OCI-LY1 (cell line): ENCODE data around the gene PDCD6IP.

Source experiments
- H2AFZ ChIP-seq: fragments of 200-600 bp; sonication (generic), shearing (Covaris generic); 2 replicates; pipeline ENCODE4 v1.6.0; 2014; ENCODE audit warnings: antibody characterized with exemption, mild to moderate bottlenecking, low read length
- H3F3A ChIP-seq: fragments of 200-600 bp; sonication (generic), shearing (Covaris generic); 2 replicates; pipeline ENCODE4 v1.6.0; 2014; ENCODE audit warnings: mild to moderate bottlenecking, antibody characterized with exemption, low read length, moderate library complexity; ENCODE audit not compliant: insufficient read depth
- H3K27ac ChIP-seq: fragments of 200-600 bp; sonication (generic); 2 replicates; pipeline ENCODE4 v1.5.1; 2014; ENCODE audit warnings: low read length, mixed run types, mild to moderate bottlenecking, low read depth; ENCODE audit not compliant: poor library complexity, severe bottlenecking
- H3K27me3 ChIP-seq: fragments of 200-600 bp; sonication (generic); 2 replicates; pipeline ENCODE4 v1.6.0; 2014; ENCODE audit warnings: antibody characterized with exemption, mild to moderate bottlenecking, low read length, moderate library complexity; ENCODE audit not compliant: insufficient read depth
- H3K36me3 ChIP-seq: fragments of 200-600 bp; sonication (generic); 2 replicates; pipeline ENCODE4 v1.6.1; 2014; ENCODE audit warnings: mild to moderate bottlenecking, antibody characterized with exemption, low read length, moderate library complexity, mixed read lengths; ENCODE audit not compliant: insufficient read depth
- H3K4me1 ChIP-seq: fragments of 200-600 bp; sonication (generic); 2 replicates; pipeline ENCODE4 v1.5.1; 2014; ENCODE audit warnings: mild to moderate bottlenecking, low read length, moderate library complexity; ENCODE audit not compliant: insufficient read depth, severe bottlenecking
- H3K4me2 ChIP-seq: fragments of 200-600 bp; sonication (generic), shearing (Covaris generic); 2 replicates; pipeline ENCODE4 v1.6.1; 2014; ENCODE audit warnings: low read length
- H3K4me3 ChIP-seq: fragments of 200-600 bp; sonication (generic); 2 replicates; pipeline ENCODE4 v1.5.1; 2014; ENCODE audit warnings: low read length, low read depth, mild to moderate bottlenecking, mixed read lengths; ENCODE audit not compliant: poor library complexity, severe bottlenecking
- H3K79me2 ChIP-seq: fragments of 200-600 bp; shearing (Covaris generic); 2 replicates; pipeline ENCODE4 v1.6.1; 2016; ENCODE audit warnings: mixed run types, low read length, mixed read lengths; ENCODE audit not compliant: insufficient read depth
- H3K9ac ChIP-seq: fragments of 200-600 bp; sonication (generic), shearing (Covaris generic); 2 replicates; pipeline ENCODE4 v1.6.1; 2014; ENCODE audit warnings: mild to moderate bottlenecking, low read length, mixed read lengths
- H3K9me2 ChIP-seq: fragments of 200-600 bp; sonication (generic), shearing (Covaris generic); 2 replicates; pipeline ENCODE4 v1.6.1; 2014; ENCODE audit warnings: low read depth, mild to moderate bottlenecking, low read length, mixed read lengths
- H3K9me3 ChIP-seq: fragments of 200-600 bp; shearing (Covaris generic); 2 replicates; pipeline ENCODE4 v1.6.1; 2014; ENCODE audit warnings: low read length, mixed read lengths
- H4K20me1 ChIP-seq: fragments of 200-600 bp; sonication (generic), shearing (Covaris generic); 2 replicates; pipeline ENCODE4 v1.6.0; 2016; ENCODE audit warnings: mild to moderate bottlenecking, low read length; ENCODE audit not compliant: insufficient read depth
- EZH2 ChIP-seq: fragments of 200-600 bp; sonication (generic), shearing (Covaris generic); IDR thresholded peaks from 2 replicates; pipeline ENCODE4 v1.8.0; 2017; ENCODE audit warnings: borderline replicate concordance, mixed run types, mild to moderate bottlenecking, antibody characterized with exemption, low read length, moderate library complexity, mixed read lengths
- TF ChIP-seq, protein P1 (sequence below): fragments of 200-600 bp; sonication (generic), shearing (Covaris generic); IDR thresholded peaks from 2 replicates; pipeline ENCODE4 v1.5.1; 2017; ENCODE audit warnings: mild to moderate bottlenecking, antibody characterized with exemption, low read length, moderate library complexity, mixed read lengths

The PDCD6IP gene

DNA sequence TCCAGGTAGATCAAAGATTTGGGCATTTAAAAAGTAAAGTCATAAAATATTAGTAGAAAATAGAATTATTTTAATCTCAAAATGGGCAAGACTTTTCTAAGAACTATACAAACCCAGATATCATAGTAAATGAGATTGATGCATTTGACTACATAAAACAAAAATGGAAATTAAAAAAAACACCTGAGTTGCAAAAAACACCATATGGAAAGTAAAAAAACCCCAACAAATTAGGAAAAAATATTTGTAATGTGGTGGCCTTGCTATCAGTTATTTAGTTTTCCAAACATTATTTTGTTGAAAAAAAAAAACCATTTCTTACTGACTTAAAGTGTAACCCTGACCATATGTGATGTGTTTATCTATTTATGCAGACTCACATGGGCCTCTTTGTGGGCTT is 97.2 kb downstream of the PDCD6IP start:
- Histone ChIP-seq H3K9ac (no peak overlapping the region), H3K79me2 (no peaks in the 10 kb centered on the region), H3F3A (no peaks in the 10 kb centered on the region), H3K9me2 (no peaks in the 10 kb centered on the region), H3K4me2 (no peak overlapping the region), H3K27ac (no peak overlapping the region), H2AFZ (no peak overlapping the region), H3K36me3 (no peaks in the 10 kb centered on the region), H3K27me3 (0 out of 2 replicates have a peak, but pooled peaks cover 5% of the 10 kb centered on the region), H3K4me1 (no peaks in the 10 kb centered on the region), H3K9me3 (no peaks in the 10 kb centered on the region), H3K4me3 (no peak overlapping the region), H4K20me1 (no peaks in the 10 kb centered on the region)
- TF ChIP-seq, protein P1, sequence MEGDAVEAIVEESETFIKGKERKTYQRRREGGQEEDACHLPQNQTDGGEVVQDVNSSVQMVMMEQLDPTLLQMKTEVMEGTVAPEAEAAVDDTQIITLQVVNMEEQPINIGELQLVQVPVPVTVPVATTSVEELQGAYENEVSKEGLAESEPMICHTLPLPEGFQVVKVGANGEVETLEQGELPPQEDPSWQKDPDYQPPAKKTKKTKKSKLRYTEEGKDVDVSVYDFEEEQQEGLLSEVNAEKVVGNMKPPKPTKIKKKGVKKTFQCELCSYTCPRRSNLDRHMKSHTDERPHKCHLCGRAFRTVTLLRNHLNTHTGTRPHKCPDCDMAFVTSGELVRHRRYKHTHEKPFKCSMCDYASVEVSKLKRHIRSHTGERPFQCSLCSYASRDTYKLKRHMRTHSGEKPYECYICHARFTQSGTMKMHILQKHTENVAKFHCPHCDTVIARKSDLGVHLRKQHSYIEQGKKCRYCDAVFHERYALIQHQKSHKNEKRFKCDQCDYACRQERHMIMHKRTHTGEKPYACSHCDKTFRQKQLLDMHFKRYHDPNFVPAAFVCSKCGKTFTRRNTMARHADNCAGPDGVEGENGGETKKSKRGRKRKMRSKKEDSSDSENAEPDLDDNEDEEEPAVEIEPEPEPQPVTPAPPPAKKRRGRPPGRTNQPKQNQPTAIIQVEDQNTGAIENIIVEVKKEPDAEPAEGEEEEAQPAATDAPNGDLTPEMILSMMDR, result no peak
- TF ChIP-seq EZH2, result no peak

DNA sequence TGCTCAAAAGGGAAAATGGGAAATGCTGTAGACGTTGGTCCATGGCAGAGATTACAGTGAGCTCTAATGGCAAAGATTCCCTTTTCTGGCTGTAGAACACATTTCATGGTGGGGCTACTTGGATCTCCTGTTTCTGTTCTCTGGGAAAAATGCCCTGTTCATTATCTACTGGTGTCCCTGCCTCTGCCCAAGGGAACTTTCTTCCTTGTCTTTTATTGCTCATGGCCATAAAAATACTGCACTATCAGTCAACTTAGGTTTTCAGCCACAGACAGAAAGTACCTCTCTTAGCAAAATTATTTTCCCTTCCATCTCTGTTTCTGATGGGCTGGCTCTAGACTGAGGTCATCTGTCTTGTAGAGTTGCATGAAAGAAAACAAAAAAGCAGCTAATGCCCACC is 98.9 kb downstream of the PDCD6IP start:
- no peaks in the 10 kb centered on the region for H3K36me3 ChIP-seq
- H3F3A ChIP-seq, result no peaks in the 10 kb centered on the region
- no peak for TF ChIP-seq EZH2
- TF ChIP-seq, protein P1, result no peak
- no peaks in the 10 kb centered on the region for H3K9me3 ChIP-seq
- H3K9ac ChIP-seq, result no peak overlapping the region
- no peak overlapping the region for H2AFZ ChIP-seq
- H3K79me2 ChIP-seq, result no peaks in the 10 kb centered on the region
- no peak overlapping the region for H3K4me3 ChIP-seq
- H4K20me1 ChIP-seq, result no peaks in the 10 kb centered on the region
- no peaks in the 10 kb centered on the region for H3K4me1 ChIP-seq
- H3K27ac ChIP-seq, result no peak overlapping the region
- H3K4me2 ChIP-seq, result no peak overlapping the region
- H3K9me2 ChIP-seq, result no peaks in the 10 kb centered on the region
- H3K27me3 ChIP-seq, result 0 out of 2 replicates have a peak, but pooled peaks cover 5% of the 10 kb centered on the region

DNA sequence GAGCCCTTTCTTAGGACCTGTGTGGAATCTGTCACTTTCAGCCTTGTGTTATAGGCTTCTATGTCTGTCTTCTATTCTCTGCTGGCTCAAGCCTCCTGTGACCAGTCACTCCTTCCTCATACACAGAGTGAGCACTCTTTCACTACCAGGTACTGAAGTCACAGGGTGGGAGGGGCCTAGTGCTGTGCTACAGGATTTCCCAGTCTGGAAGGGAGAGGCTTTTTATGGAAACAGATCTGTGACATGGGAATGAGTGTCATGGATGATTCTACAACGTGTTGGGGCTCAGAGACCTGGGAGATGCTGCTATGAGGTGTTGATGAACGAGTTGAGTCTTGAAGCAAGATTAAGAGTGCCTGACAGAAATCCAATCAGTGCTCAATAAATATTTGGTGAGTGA is 100.5 kb downstream of the PDCD6IP start:
- H3K4me2 ChIP-seq, result no peak overlapping the region
- no peak overlapping the region for H3K4me3 ChIP-seq
- no peak overlapping the region for H2AFZ ChIP-seq
- no peak overlapping the region for H3K9ac ChIP-seq
- H3K9me2 ChIP-seq, result no peaks in the 10 kb centered on the region
- H3K27ac ChIP-seq, result no peak overlapping the region
- TF ChIP-seq, protein P1, result no peak
- no peak for TF ChIP-seq EZH2
- H3F3A ChIP-seq, result no peaks in the 10 kb centered on the region
- H3K27me3 ChIP-seq, result 0 out of 2 replicates have a peak, but pooled peaks cover 5% of the 10 kb centered on the region
- H4K20me1 ChIP-seq, result no peaks in the 10 kb centered on the region
- H3K9me3 ChIP-seq, result no peaks in the 10 kb centered on the region
- no peaks in the 10 kb centered on the region for H3K79me2 ChIP-seq
- H3K4me1 ChIP-seq, result no peaks in the 10 kb centered on the region
- H3K36me3 ChIP-seq, result no peaks in the 10 kb centered on the region
